GF-D8 (cell line): ENCODE data around the gene PYDC1.
"Not testable (repeated sequence)": the region's sequence is repeated elsewhere in the genome, so short reads cannot be mapped to it uniquely, and the experiment has no call there.

ENCODE experiments used
- DNase-seq: peaks from one replicate; lab custom pipeline; 2025; lab: John Stamatoyannopoulos, UW

The PYDC1 gene

GRCh38 chr16:31221357-31222160 lies 4.6 kb upstream of the PYDC1 start:
- DNase-seq: no peak

DNA sequence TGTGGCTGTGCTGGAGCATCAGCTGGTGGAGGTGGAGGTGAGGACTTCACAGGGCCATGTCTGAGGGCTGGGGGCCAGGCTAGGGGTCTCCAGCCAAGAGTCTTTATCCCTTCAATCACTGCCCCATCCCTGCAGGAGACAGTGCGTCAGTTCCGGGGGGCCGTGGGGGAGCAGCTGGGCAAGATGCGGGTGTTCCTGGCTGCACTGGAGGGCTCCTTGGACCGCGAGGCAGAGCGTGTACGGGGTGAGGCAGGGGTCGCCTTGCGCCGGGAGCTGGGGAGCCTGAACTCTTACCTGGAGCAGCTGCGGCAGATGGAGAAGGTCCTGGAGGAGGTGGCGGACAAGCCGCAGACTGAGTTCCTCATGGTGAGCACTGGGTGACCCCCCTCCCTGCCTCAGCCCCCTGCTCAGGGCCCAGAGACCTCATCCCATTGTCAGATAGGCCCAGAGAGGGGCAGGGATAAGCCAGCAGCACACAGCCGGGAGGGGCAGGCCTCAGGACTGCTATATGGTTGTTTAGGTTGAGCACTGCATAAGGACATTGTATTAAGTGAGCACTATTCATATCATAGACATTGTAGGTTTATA lies 2.3 kb upstream of the PYDC1 start:
- no peak for DNase-seq

- DNase-seq: no peak
These were observed 198 bp upstream of the PYDC1 start for GRCh38 chr16:31217136-31217530.

- DNase-seq: no peak
These were observed 1.4 kb downstream of the PYDC1 start for GRCh38 chr16:31215287-31216162.

DNA sequence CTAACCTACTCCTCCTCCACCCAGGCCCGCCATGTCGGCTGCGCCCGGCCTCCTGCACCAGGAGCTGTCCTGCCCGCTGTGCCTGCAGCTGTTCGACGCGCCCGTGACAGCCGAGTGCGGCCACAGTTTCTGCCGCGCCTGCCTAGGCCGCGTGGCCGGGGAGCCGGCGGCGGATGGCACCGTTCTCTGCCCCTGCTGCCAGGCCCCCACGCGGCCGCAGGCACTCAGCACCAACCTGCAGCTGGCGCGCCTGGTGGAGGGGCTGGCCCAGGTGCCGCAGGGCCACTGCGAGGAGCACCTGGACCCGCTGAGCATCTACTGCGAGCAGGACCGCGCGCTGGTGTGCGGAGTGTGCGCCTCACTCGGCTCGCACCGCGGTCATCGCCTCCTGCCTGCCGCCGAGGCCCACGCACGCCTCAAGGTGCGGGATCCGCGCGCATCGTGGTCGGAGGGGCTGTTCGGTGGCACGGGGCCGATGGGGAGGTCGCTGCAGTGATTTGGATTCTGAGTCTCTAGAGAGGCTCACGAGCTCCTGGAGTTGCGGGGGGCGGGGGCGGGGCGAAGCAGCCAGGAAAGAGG lies 2.1 kb downstream of the PYDC1 start:
- no peak for DNase-seq

DNA sequence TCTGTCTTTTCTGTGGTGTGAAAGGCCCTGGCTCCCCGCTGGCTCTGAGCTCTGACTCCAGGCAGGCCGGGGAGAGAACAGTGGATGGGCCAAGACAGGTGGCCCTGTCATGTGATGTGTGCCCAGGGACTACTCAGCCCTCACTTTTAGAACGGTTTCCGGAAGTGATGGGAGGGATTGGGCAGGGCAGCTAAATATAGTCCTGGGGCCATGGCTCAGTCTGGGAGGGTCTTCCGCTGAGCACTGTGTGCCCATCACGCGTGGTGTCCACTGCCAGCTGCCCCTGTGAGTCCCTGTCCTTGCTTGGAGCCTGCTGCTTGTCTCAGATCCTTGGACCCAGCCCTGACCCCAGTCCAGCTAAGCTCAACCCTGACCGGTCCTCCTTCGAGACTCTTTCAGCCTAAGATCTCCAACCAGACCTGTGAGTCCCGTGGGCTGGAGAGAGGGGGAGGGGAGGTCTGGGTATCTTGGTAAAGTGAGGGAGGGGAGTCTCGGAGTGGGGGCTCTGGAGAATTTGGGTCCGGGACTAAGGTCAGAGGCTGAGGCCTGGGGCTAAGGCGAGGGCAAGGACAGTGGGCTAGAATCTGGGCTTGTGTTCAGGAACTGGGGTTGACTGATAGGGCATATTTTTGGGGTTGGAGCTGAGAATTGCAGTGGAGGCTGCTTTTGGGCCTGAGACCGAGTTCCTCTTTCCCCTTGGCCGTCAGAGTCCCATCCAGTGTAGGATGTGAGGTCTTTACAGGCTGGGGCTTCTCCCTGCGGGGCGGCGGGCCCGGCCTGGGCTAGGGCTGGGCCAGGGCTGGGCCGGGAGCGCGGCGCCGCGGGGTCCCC lies 2.8 kb downstream of the PYDC1 start, which contains the start of gene TRIM72:
Gene TRIM72, plus strand, starts transcription at position 243 of the 831 bp plus-strand sequence. CDS start 620 bp downstream, outside the sequence.
- DNase-seq: no peak

DNA sequence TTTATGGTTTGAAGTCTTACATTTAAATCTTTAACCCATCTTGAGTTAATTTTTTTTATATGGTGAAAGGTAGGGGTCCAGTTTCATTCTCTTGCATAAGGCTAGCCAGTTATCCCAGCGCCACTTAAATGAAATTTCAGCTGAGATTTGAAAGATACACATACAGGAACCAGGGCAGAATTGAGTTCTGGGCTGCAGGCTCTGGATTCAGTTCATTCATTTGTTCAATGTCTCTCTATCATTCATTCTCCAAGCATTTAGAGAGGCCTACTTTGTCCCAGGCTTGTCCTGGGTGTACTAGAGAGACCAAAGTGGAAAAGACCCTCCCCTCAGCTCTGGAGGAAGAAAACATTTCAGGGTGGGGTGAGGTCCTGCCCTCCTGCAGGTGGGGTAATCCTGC lies 3.6 kb downstream of the PYDC1 start:
- no peak for DNase-seq

GRCh38 chr16:31206776-31207175 lies 10.2 kb downstream of the PYDC1 start:
- DNase-seq: no peak

DNA sequence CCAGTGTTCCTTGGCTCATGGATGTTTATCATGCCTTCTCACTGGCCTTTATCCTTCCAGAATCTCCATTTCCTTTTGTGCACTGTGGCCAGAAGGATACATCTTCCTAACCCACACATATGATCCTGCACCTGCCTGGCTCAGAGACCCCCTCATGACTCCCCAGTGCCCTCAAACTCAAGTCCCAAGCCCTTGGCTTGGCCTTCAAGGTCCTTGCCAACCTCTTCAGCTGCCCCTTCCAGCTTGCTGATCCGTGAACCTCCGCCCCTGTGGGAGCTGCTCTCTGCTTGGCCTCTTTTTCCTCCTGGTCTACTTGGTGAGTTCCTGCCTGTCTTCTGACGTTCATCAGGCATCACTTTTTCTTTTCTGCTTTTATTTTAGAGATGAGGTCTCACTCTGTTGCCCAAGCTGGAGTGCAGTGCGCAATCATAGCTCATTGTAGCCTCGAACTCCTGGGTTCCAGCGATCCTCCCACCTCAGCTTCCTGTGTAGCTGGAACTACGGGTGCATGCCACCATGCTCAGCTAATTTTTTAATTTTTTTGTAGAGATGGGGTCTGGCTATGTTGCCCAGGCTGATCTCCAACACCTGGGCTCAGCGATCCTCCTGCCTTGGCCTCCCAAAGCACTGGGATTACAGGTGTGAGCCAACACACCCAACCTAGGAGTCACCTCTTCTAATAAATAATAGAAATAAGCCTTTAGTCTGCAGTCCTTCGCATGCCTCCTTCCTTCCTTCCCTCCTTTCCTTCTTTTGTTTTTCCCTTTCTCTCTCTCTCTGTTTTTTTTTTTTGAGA lies 11.9 kb downstream of the PYDC1 start:
- no peak for DNase-seq

GRCh38 chr16:31202414-31203375 lies 14.2 kb downstream of the PYDC1 start, which contains the start of gene PYCARD:
TSS of gene PYCARD (minus strand) at chr16:31202760. CDS start at chr16:31202690, 70 bp downstream.
- peak; percentile 42 for DNase-seq

- DNase-seq: peak; percentile 33
These were observed 15.1 kb downstream of the PYDC1 start for GRCh38 chr16:31201582-31202413.

GRCh38 chr16:31200821-31201568 lies 15.9 kb downstream of the PYDC1 start:
- no peak for DNase-seq

- not testable (repeated sequence) for DNase-seq
These were observed 16.8 kb downstream of the PYDC1 start for GRCh38 chr16:31200111-31200510.

- DNase-seq: no peak
These were observed 17.4 kb downstream of the PYDC1 start for GRCh38 chr16:31199430-31200041.

DNA sequence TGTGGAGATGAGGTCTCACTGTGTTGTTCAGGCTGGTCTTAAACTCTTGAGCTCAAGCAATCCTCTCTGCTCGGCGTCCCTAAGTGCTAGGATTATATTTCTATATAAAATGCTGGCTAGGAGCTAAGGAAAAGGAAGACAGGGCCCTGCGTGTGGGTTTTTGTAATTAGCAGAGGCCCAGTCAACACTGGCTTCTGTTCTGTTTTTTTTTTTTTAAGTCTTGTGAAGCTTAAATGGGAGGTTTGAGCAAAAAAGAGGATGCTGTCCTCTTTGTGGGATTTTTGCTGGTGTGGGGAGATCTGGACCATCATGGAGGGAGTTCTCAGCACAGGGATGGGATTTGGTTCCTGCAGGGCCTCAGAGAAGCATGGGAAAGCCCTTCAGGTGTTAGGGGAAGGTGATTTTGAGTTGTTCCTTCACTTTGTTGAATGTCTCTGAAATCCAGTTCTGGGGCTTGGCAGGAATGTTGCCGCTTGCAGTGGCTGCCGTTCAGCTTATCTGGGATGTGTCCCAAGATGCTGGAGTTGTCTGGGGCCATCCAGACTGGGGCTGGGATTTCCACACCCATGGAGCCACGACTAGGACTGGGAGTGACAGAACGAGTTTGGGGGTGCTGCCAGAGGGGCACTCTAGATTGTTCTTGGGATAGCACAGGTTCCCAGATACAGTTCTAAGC lies 18.6 kb downstream of the PYDC1 start:
- no peak for DNase-seq

- no peak for DNase-seq
These were observed 20.4 kb downstream of the PYDC1 start for GRCh38 chr16:31196324-31197088.
